ENCODE data around the gene S100PBP.
"Not testable (repeated sequence)": the region's sequence is repeated elsewhere in the genome, so short reads cannot be mapped to it uniquely, and the experiment has no call there.

The S100PBP gene

DNA sequence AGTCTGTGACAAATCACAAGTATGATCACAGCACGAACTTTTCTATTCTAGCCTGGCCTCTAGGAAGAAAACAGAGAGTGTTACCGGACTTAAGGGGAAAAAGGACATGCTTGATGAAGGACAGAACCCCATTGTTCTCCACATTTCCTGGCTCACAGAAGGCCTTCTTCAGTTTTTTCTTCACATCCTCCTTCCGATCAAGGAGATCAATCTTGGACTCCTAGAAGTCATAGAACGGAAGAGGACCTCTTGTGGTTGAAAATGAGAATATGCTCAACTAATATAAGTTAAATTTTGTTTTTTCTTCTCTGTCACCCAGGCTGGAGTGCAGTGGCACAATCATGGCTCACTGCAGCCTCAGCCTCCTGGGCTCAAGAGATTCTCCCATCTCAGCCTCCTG, 30.6 kb upstream of the S100PBP start:
- DNase-seq (ENCODE audit: low spot score), result no peak

DNA sequence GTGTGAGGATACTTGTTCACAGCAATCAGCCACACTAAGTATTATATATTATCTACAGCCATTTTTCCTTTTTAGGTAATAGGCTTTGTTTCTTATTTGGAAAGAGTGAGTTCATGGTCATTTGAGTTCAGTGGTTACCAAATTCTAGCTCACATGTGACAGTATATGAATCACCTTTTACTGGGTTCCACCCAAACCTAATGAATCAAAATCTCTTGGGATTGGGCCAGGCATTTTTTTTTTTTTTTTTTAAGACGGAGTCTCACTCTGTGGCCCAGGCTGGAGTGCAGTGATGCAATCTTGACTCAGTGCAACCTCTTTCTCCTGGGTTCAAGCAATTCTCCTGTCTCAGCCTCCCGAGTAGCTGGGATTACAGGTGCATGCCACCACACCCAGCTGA, 28.1 kb upstream of the S100PBP start:
- DNase-seq (ENCODE audit: low spot score), result not testable (repeated sequence)

DNA sequence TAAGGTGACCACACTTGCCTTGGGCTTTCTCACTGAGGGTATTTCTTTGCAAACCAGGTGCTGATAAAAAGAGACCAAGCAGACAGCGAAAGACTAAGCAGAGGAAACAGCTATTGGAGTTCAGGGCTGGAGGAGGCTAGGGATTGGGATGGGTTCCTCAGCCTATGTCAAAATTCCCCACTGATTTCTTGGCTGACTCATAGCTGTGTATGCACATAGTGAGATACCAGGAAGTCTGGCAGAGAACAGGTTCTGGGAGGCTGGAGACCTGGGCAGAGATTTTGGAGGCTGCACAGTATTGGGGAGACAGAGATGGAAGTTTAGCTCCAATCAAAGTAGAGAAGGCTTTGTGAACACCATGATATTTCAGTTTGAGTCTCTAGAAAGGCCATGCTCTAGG, 25.6 kb upstream of the S100PBP start:
- no peak for DNase-seq (ENCODE audit: low spot score)

DNA sequence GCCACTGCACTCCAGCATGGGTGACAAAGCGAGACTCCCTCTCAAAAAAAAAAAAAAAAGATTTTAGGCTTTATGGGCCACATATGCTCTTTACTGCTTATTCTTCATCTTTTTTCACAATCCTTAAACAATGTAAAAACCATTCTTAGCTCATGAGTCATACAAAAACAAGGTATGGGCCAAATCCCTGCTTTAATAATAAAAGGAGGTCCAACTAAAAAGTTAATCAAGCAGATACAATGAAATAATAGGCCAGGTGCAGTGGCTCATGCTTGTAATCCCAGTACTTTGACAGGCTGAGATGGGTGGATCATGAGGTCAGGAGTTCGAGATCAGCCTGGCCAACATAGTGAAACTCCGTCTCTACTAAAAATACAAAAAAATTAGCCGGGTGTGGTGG, 21.7 kb upstream of the S100PBP start:
- DNase-seq (ENCODE audit: low spot score), result not testable (repeated sequence)

DNA sequence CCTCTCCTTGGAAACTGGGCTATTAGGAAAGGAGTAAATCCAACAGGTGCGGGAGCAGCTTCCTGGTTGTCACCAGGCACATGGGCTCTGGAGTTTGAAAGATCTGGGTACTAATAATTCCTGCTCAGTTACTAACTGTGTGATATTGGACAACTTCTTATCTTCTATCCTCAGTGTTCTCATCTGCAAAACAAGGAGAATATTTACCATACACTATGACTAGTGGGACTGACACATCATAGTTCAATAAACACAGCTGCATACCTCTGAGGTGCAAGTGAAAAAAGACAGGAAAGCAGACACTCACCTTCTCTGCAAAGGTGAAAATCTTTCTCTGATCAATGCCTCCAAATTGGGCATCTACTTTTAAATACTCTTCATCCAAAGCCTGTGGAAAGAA, 20.0 kb upstream of the S100PBP start:
- no peak for DNase-seq (ENCODE audit: low spot score)

DNA sequence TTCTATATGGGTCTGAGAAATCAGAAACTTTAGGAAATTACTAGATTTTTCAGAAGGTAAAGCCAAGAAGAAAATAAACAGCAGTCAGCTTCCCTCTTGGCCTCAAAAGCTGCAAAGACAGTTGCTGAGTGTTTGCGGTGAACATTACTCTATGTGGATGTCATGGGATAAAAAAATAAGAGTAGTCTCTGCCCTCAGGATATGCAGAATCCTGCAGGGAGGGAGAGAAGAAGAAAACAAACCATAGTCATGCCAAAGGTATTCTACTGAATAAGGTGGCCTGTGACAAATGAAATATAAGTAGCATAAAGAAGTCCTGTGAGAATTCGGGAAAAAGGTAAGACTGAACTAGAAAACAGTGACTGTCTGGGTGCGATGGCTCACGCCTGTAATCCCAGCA, 19.3 kb upstream of the S100PBP start:
- DNase-seq (ENCODE audit: low spot score), result no peak

DNA sequence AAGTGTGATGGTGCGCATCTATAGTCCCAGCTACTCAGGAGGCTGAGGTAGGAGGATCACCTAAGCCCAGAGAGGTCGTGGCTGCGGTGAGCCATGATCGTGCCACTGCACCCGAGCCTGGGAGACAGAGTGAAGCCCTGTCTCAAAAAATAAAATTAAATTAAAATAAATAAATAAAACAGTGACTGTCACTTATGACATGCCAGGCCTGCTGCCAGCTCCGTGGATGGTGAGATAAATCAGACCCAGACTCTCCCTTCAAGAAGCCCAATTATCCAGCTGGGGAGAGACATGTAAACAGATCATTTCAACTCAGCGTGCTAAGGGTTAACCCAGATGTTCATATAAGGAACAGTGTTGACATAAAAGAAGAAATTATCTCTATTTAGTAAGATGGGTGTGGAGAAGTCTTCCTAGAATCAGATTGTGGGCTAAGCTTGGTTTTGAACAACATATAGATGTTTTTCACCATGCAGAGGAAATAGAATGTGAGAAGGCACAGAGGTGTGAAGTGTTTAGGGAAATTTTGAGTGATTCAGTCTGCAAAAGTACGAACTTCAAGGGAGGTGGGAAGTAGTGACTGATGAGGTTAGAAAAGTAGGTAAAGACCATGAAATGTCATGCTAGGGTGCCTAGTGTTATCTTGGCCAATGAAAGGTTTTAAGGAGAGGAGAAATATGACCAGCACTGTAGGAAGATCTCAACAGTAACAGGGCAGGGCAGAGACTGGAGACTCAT, 18.6 kb upstream of the S100PBP start:
- peak; percentile 85 for DNase-seq (ENCODE audit: low spot score)

DNA sequence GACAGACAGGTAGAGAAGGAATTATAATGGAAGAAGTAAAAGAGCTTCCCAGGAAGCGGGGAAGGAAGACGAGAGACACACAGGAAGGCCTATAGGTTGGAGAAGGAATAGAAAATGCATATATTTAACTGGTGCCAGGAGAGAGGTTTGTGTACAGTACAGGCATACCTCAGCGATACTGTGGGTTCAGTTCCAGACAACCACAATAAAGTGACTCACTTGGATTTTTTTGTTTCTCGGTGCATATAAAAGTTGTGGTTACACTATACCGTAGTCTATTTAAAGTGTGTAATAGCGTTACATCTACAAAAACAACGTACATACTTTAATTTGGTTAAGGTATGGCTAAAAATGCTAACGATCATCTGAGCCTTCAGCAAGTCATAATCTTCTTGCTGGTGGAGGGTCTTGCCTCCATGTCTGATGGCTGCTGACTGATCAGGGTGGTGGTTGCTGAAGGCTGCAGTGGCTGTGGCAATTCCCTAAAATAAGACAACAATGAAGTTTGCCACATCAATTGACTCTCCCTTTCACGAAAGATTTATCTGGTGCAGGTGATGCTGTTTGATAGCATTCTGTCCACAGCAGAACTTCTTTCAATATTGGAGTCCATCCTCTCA, 16.2 kb upstream of the S100PBP start:
- peak; percentile 82 for DNase-seq (ENCODE audit: low spot score)

DNA sequence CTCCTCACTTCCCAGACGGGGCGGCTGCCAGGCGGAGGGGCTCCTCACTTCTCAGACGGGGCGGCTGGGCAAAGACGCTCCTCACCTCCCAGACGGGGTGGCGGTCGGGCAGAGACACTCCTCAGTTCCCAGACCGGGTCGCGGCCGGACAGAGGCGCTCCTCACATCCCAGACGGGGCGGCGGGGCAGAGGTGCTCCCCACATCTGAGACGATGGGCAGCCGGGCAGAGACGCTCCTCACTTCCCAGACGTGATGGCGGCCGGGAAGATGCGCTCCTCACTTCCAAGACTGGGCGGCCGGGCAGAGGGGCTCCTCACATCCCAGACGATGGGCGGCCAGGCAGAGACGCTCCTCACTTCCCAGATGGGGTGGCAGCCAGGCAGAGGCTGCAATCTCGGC, 13.0 kb upstream of the S100PBP start:
- not testable (repeated sequence) for DNase-seq (ENCODE audit: low spot score)

DNA sequence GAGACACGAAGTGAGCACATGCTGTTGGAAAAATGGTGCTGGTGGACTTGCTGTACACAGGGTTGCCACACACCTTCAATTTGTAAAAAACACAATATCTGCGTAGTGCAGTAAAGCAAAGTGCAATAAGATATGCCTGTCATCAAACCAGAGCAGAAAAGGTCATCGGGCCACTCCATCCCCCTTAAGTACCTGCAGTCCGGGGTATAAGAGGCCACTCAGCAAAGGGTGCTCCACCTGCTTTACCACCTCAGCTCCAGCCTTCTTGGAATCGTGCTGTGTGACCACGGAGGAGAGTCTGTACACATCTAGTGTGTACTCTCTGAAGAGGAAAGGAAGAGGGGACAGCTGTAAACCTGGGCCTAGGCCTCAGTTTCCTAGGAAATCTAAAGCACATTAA, 11.2 kb upstream of the S100PBP start:
- DNase-seq (ENCODE audit: low spot score), result no peak

DNA sequence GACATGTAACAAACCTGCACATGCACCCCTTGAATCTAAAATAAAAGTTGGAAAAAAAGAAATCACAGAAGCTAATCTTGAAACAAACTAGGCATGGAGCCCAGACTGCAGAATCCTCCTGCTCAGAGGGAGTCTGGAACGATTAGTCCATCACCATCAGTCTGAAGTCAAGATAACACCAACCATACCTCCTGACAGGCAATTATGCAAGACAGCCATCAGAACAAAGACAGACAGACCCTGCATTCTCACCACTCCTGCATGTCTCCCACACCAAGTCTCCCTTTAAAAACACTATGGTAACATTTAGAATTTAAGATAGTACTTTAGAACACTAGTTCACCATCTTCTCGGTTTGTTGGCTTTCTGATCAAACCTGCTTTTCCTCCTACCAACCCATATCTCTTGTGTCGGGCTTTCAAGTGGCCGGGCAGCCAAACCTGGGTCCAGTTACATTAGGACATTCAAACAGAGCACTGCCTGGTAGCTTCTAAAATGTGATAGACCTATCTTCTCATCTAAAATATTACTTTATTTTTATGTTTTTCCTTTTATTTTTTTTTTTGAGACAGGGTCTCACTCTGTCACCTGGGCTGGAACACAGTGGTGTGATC, 10.4 kb upstream of the S100PBP start:
- DNase-seq (ENCODE audit: low spot score), result no peak

DNA sequence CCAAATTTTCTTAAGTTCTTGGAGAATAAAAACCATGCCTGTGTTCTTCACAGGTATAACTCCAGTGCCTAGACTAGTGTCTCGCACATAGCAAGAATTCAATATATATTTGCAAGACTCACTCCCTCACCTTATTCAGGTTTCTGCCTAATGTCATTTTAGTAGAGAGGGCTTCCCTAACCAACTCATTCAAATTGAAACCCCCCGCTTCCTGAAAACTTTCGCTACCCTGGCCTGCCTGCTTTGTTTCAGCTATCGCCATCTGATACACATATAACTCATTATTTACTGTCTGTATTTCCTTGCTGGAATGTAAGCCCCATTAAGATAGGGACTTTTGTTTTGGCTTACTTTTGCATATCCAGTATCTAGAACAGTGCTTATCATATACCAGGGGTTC, 8.9 kb upstream of the S100PBP start:
- no peak for DNase-seq (ENCODE audit: low spot score)

DNA sequence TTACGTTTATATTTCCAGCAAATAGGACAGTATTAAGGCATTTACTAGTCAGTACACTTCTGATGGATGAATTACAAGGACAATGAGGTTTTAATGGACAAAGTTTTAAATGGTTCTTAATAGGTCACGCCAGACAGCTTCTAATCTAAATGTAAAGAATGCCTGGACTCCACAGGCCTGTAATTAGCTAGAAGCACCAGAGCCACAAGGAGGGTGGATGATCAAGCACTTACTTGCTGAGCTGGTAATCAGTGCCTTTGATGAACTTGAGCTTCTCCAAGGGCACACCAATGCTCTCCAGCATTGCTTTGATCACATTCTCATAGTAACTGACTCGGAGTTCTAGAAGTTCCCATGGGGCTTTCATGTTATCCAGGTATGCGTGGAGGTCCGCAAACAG, 7.1 kb upstream of the S100PBP start:
- DNase-seq (ENCODE audit: low spot score), result no peak

DNA sequence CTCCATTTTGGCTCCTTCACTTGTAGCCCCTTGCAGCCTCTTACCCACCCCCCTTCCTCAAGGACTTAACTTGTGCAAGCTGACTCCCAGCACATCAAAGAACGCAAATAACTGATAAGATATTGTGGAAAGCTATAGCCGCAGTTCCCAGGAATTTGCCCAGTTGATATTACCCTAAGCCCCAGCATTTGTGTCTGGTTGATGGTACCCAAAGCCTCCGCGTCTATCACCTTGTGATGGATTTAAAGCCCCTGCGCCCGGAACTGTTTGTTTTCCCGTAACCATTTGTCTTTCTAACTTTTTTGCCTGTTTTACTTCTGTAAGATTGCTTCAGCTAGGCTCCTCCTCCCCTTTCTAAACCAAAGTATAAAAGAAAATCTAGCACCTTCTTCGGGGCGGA, 6.2 kb upstream of the S100PBP start:
- DNase-seq (ENCODE audit: low spot score), result no peak

DNA sequence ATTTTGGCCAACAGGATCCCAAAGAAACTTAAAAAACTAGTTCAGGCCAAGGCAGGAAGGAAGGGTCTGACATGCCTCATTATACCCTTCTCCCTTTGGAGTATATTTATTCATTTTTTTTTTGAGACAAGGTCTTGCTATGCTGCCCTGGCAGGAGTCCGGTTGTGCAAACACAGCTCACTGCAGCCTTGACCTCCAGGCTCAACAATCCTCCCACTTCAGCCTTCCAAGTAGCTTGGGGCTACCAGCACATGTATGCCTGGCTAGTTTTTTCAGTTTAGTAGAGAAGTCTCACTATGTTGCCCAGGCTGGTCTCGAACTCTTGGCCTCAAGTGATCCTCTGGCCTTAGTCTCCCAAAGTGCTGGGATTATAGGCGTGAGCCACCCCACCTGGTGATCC, 5.5 kb upstream of the S100PBP start:
- no peak for DNase-seq (ENCODE audit: low spot score)

DNA sequence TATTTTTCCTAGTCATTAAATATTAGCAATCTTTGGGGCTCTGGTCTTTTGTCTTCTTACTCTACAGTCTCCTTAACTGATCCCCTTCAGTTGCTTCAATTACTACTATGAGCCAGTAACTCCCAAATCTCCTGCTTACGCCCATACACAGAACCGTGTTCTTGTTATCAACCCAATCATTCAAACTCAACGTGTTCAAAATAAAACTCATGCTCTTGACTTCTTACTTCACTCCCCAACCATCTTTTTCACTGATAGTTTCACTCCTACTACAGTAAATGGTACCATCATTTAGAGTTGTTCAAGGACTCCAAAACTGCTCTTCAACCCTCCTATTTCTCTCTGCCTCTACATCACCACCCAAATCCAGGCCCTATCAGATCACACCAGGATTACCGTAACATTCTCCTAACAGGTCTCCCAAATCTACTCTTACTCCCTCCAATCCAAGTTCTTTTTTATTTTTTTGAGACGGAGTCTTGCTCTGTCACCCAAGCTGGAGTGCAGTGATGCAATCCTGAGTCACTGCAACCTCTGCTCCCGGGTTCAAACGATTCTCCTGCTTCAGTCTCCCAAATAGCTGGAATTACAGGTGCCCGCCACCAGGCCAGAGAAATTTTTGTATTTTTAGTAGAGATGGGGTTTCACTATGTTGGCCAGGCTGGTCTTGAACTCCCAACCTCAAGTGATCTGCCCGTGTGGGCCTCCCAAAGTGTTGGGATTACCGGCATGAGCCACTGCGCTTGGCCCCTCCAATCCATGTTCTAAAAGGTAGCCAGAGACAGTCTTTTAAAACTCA, 3.3 kb upstream of the S100PBP start:
- no peak for DNase-seq (ENCODE audit: low spot score)

DNA sequence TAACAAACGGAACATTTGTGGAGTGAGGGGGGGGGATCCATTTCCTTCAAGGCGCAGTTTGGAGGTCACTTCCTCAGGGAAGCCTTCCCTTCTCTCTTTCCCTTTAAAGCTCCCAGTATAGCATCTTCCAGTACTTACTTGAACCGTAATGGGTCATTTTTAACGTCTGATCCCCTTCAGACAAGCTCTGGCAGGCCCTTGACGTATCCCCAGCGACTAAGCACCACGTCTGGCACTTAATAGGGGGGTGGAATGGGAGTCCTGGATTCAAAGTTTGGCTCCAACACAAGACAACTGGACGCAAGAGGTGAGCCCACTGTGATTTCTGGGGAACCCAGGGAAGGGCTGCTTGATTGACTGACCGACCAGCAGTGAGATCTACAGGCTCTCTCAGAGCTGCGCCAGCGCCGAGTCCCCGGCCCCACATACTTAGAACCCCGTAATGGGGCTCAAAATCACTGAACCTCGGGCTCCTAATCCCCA, 736 bp upstream of the S100PBP start:
- no peak for DNase-seq (ENCODE audit: low spot score)

DNA sequence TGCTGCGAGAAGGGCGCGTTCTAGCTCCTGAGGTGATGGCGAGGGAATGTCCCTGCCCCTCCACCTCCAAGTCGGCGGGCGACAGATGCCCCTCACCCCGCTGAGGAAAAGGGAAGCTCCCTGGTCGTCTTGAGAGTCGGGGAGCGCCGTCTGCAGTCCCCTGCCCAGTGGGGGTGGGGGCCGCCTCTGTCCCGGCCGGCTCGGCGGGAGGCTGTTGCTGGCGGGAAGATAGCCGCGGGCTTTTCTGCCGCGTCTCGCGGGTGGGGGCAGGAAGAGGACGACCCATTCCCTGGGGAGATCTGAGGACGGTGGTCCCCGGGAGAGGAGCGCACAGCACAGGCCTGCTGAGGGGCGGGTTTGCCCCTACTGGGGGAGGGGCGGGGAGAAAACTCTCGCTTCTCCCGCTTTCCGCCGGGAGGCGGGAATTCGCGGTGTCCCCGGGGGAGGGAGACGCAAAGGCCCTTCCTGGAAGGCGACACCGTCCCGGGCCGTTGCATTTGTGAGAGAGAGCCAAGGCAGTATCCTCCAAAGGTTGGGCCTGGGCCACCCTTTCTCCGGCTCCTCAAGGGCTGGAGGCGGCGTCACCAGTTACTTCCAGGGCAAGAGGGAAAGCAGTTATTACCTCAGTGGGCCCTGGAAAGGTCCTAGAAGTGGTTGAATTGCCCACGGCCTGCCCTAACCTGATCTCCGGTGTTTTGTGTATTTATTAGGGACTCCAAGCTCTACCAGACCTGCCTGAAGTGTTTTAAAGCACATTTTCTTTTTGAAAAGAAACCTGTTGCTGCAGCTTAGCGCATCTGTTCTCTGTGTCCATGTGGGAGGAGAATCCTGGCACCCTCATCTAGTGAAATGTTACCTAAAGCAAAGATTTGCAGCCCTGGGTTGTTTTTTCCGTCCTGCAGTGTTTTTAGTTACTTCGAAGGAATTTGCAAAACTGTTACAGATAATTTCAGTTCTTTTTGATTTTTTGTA, 648 bp downstream of the S100PBP start:
- peak; percentile 18 for DNase-seq (ENCODE audit: low spot score)

DNA sequence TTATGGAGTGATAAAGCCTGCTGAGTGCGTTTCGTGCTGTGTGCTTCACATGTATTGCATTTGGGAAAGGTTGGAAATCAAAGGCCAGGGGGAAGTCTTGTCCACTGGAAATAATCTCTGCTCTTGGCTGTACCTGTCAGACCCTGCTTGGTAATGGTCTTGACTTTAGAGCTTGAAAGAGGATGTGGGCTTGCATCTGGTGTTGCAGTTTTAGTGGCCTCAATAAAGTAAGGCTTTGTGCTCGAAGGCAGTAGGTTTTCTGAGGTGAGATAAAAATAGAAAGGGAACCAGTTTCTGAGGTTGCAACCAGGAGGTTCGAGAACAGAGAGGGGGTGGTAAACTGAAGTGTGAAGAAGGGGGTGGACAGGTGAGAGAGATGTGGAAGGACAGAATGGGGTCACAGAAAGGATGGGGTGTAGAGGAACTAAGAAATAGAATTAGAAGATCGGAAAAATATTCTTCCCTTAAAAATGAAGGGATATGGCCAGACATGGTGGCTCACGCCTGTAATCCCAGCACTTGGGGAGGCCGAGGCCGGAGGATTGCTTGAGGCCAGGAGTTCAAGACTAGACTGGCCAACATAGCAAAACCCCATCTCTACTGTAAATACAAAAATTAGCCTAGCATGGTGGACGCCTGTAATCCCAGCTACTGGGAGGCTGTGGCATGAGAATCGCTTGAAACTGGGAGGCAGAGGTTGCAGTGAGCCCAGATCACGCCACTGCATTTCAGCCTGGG, 1.5 kb downstream of the S100PBP start:
- DNase-seq (ENCODE audit: low spot score), result peak; percentile 22

DNA sequence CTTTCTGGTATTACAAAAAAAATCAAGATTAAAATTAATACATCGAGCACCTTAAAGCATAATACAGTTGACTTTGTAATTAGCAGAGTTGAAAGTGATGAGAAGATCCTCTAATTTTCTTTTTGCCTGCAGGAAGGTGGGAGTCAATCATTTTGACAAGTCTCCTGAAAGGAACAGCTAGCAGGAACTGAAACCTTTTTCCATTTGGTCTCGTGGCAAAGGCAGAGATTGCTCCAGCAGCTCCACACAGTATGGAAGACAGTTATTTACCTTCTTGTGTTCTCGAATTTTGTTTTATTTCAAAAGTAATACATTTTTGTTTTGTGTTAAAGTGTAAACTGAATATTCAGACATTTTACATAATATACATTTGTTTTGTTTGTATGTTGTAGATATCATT, 7.7 kb downstream of the S100PBP start:
- no peak for DNase-seq (ENCODE audit: low spot score)

DNA sequence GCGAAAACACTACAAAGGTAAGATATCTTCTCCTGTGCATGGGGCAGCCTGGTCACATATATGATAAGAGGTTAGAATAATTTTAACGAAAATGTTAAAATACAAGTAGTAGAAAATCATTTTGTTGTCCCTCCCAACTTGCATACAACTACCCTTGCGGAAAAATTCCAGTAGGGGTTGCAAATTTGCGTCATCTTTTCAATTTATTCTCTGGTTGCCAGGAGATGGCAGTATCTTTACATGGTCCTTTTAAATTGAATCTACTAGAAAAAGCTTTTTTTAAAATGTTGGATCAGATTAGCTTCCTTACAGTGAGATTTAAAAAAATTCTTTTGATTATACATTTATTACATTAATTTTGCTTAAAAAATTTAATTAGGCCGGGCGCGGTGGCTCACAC, 10.9 kb downstream of the S100PBP start:
- no peak for DNase-seq (ENCODE audit: low spot score)
